ELF-1 (cell line): ENCODE results near the gene CMTM2.
A peak's percentile ranks its signal among the peaks of the same experiment; 100 is the strongest.
"Not testable (repeated sequence)": the region's sequence is repeated elsewhere in the genome, so short reads cannot be mapped to it uniquely, and the experiment has no call there.

Experiments used
- DNase-seq: peaks from one replicate; pipeline ENCODE4 v3.0.0-alpha.2; 2016; ENCODE audit warnings: low read depth, low spot score

The CMTM2 gene

GRCh38 chr16:66581246-66581952, 2.1 kb downstream of the CMTM2 start:
- no peak for DNase-seq

GRCh38 chr16:66585481-66586239, 6.4 kb downstream of the CMTM2 start:
- no peak for DNase-seq

GRCh38 chr16:66587881-66588600, 8.8 kb downstream of the CMTM2 start:
- DNase-seq: no peak

GRCh38 chr16:66588981-66589713, 9.9 kb downstream of the CMTM2 start:
- no peak for DNase-seq

GRCh38 chr16:66590322-66590721, 11.1 kb downstream of the CMTM2 start:
- no peak for DNase-seq

GRCh38 chr16:66591018-66591417, 11.8 kb downstream of the CMTM2 start:
- DNase-seq: no peak

- DNase-seq: no peak
Observed at GRCh38 chr16:66592241-66592640, 13.0 kb downstream of the CMTM2 start.

GRCh38 chr16:66592814-66593213, 13.6 kb downstream of the CMTM2 start:
- DNase-seq: no peak

GRCh38 chr16:66594739-66595138, 15.5 kb downstream of the CMTM2 start:
- DNase-seq: no peak

GRCh38 chr16:66596559-66596958, 17.3 kb downstream of the CMTM2 start:
- DNase-seq: not testable (repeated sequence)

- DNase-seq: no peak
Observed at GRCh38 chr16:66596986-66597848, 18.0 kb downstream of the CMTM2 start.

GRCh38 chr16:66598111-66598510, 18.8 kb downstream of the CMTM2 start:
- no peak for DNase-seq

GRCh38 chr16:66599726-66600125, 20.5 kb downstream of the CMTM2 start:
- no peak for DNase-seq

- DNase-seq: no peak
Observed at GRCh38 chr16:66600477-66600876, 21.2 kb downstream of the CMTM2 start.

- DNase-seq: no peak
Observed at GRCh38 chr16:66601471-66601870, 22.2 kb downstream of the CMTM2 start.

- peak; percentile 83 for DNase-seq
Observed at GRCh38 chr16:66603537-66604375, 24.5 kb downstream of the CMTM2 start.

GRCh38 chr16:66604376-66605176, 25.3 kb downstream of the CMTM2 start, which contains the start of gene CMTM3:
Gene CMTM3, plus strand, starts transcription at chr16:66604704. Its CDS starts 102 bp downstream, at chr16:66604806.
- peak; percentile 71 for DNase-seq

GRCh38 chr16:66605177-66605978, 26.1 kb downstream of the CMTM2 start:
- peak; percentile 34 for DNase-seq
